Measurements from ENCODE around the gene NHERF1. TPM values are rescaled to one million over a fixed set of nuclear protein-coding genes. Genes with fewer than 3 reads are reported as not detected.

NHERF1 gene
- total RNA-seq, 4 donors from 2014 or later, result 21.1 to 53.8 (median 42.0) TPM

- Histone ChIP-seq H3K4me3 (no peak overlapping the region), H3K27ac (no peak overlapping the region), H3K4me1 (peaks cover 46% of the 10 kb centered on the region), H3K36me3 (no peaks in the 10 kb centered on the region), H3K27me3 (peaks cover 65% of the 10 kb centered on the region), H3K9me3 (no peaks in the 10 kb centered on the region)
- no peak for DNase-seq (ENCODE audit: low spot score in 2 of 2)
- TF ChIP-seq EP300 (IDR thresholded peaks at IDR 0.05) (no peak), POLR2AphosphoS5 (IDR thresholded peaks at IDR 0.05) (no peak), CTCF (IDR thresholded peaks at IDR 0.05) (no peak), POLR2A (IDR thresholded peaks at IDR 0.05) (no peak)
- 78% methylated on average over 16 of the region's 17 CpGs for WGBS
These were observed 7.6 kb upstream of the NHERF1 start for GRCh38 chr17:74740641-74741387.

DNA sequence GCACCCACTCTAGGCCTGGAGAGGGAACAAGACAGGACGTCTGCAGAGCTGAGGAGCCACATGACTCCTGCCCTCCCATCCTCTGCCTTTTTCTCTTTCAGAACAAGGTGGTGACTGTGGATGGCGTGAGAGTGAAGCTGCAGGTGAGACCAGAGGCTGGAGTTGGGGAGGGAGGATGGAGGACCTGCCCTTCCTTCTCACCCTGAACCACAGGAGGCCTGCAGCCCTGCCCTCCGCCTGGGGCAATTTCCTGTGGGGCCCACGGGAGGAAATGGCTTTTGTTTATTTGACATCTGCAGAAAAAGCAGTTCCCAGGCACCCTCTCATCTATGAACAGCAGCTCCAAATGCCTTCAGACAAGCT, 6.3 kb upstream of the NHERF1 start:
- Histone ChIP-seq H3K4me3 (no peak overlapping the region), H3K27ac (no peak overlapping the region), H3K36me3 (no peaks in the 10 kb centered on the region), H3K4me1 (peaks cover 45% of the 10 kb centered on the region), H3K27me3 (peaks cover 52% of the 10 kb centered on the region), H3K9me3 (no peaks in the 10 kb centered on the region)
- DNase-seq (ENCODE audit: low spot score in 2 of 2), result no peak
- TF ChIP-seq POLR2A (IDR thresholded peaks at IDR 0.05) (no peak), EP300 (IDR thresholded peaks at IDR 0.05) (no peak), CTCF (IDR thresholded peaks at IDR 0.05) (no peak), POLR2AphosphoS5 (IDR thresholded peaks at IDR 0.05) (no peak)
- 13% methylated on average over 4 of the region's 4 CpGs for WGBS

DNA sequence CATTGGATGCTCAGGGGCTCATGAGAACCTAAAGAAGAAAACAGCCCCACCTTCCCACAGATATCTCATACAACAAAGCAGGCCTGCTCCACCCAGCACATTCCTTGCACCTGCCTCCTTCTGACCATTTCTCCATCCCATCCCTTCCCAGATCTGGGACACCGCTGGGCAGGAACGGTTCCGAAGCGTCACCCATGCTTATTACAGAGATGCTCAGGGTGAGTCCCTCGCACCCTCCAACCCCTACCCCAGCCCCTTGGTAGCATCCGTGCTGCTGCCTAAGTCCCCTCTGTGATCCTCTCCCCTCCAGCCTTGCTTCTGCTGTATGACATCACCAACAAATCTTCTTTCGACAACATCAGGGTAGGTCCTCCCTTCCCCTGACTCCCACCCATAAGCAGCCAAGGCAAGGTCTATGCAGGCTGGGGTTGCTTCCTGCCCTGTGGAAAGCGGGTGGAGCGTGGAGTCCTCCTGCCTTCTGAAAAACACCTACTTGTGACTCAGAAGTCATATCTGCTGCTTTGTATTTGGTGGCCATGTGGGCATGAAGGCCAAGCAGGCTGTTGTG, 5.4 kb upstream of the NHERF1 start:
- no peak overlapping the region for H3K27ac ChIP-seq
- no peak overlapping the region for H3K4me3 ChIP-seq
- TF ChIP-seq CTCF (IDR thresholded peaks at IDR 0.05) (no peak), POLR2AphosphoS5 (IDR thresholded peaks at IDR 0.05) (no peak), POLR2A (IDR thresholded peaks at IDR 0.05) (no peak), EP300 (IDR thresholded peaks at IDR 0.05) (no peak)
- peaks cover 42% of the 10 kb centered on the region for H3K27me3 ChIP-seq
- whole genome bisulfite sequencing, result 86% methylated on average over 9 of the region's 9 CpGs
- no peak for DNase-seq (ENCODE audit: low spot score in 2 of 2)
- H3K4me1 ChIP-seq, result peaks cover 45% of the 10 kb centered on the region
- H3K36me3 ChIP-seq, result no peaks in the 10 kb centered on the region
- no peaks in the 10 kb centered on the region for H3K9me3 ChIP-seq

GRCh38 chr17:74743755-74744154, 4.7 kb upstream of the NHERF1 start:
- no peak for DNase-seq (ENCODE audit: low spot score in 2 of 2)
- peaks cover 35% of the 10 kb centered on the region for H3K27me3 ChIP-seq
- 70% methylated on average over 2 of the region's 2 CpGs for WGBS
- H3K36me3 ChIP-seq, result no peaks in the 10 kb centered on the region
- no peak overlapping the region for H3K4me3 ChIP-seq
- H3K4me1 ChIP-seq, result peaks cover 40% of the 10 kb centered on the region
- H3K9me3 ChIP-seq, result no peaks in the 10 kb centered on the region
- H3K27ac ChIP-seq, result no peak overlapping the region
- TF ChIP-seq POLR2A (IDR thresholded peaks at IDR 0.05), result no peak
- no peak for TF ChIP-seq CTCF (IDR thresholded peaks at IDR 0.05)
- no peak for TF ChIP-seq EP300 (IDR thresholded peaks at IDR 0.05)
- TF ChIP-seq POLR2AphosphoS5 (IDR thresholded peaks at IDR 0.05), result no peak

DNA sequence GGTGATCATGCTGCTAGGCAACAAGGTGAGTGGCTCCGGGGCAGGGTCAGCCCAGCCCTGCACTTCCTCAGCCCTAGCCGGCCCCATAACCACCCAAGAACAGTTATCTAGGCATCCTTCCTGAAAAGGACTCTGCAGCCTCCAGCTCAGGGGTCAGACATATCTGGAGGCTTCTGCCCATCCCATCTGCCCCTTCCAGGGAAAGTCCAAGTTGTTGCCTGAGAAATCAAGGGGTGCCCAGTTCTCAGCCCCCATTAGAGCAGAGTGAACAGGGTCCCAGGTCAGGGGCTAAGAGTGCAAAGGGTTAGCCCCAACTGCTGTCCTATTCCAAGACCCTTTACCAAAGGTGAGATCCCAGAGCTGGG, 4.1 kb upstream of the NHERF1 start:
- WGBS, result 60% methylated on average over 2 of the region's 2 CpGs
- Histone ChIP-seq H3K27ac (no peak overlapping the region), H3K9me3 (no peaks in the 10 kb centered on the region), H3K36me3 (no peaks in the 10 kb centered on the region), H3K4me3 (no peak overlapping the region), H3K4me1 (peaks cover 40% of the 10 kb centered on the region), H3K27me3 (peaks cover 30% of the 10 kb centered on the region)
- TF ChIP-seq EP300 (IDR thresholded peaks at IDR 0.05) (no peak), CTCF (IDR thresholded peaks at IDR 0.05) (no peak), POLR2A (IDR thresholded peaks at IDR 0.05) (no peak), POLR2AphosphoS5 (IDR thresholded peaks at IDR 0.05) (no peak)
- no peak for DNase-seq (ENCODE audit: low spot score in 2 of 2)

Measured in suprapubic skin (tissue), 4 donors.